Stimulated activated CD4-positive, alpha-beta T cell treated with anti-CD3 and anti-CD28 coated beads, TNF-alpha, amount 100 ng/mL, for 24 hours (primary cell): ENCODE data around the gene RAF1.
"Not testable (repeated sequence)": the region's sequence is repeated elsewhere in the genome, so short reads cannot be mapped to it uniquely, and the experiment has no call there.

Experiments used
- DNase-seq, 3 experiments: peaks; one replicate each; pipeline ENCODE4 v3.0.0-alpha.2; 2020; ENCODE audit warnings: low read depth in 3 of 3

The RAF1 gene

DNA sequence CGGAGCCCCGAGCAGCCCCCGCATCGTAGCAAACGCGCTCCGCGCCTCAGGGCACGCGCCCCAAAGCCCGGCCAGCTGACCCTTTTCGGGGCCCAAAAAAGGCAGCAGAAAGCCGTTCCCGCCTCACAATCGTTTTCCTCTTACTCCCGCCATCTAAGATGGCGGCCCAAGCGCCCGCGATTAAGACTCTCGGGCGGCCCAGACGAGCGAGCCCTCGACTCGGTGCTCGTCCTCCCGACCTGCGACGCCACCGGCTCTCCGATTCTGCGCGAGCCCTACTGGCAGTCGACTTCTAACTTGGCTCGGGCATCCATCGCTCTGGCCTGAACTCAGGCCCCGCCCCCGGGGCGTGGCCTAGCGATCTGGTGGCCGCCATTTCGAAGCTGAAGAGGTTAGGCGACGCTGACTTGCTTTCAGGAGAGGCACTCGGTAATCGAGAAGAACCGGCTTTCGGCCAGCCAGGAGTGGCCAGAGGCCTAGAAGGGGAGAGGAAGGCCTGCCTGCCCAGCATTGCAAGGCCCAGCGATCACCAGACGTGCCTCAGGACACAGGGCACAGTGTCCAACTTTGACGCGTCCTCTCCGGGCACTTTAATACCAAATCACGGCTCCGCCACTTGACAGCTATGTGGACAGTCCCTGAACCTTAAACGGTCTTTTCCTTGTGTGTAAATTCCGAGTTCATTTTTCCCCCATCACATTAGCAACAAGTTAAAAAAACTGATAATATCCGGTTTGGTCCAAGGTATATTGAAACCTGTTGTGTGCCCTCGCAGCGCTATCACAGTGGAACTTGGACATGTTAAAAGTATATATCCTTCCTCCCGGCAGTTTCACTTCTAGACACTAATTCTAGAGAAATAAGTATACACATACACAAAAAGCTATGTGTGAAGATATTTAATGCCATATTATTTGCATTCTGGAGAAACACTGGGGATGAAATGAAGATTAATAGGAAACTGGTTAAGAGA, at the start of gene RAF1:
RAF1 (minus strand) TSS at position 182 of the 973 bp plus-strand sequence. CDS start 45,396 bp downstream, outside the sequence.
- peak; percentile 94 to 97 (median 96) for DNase-seq

DNA sequence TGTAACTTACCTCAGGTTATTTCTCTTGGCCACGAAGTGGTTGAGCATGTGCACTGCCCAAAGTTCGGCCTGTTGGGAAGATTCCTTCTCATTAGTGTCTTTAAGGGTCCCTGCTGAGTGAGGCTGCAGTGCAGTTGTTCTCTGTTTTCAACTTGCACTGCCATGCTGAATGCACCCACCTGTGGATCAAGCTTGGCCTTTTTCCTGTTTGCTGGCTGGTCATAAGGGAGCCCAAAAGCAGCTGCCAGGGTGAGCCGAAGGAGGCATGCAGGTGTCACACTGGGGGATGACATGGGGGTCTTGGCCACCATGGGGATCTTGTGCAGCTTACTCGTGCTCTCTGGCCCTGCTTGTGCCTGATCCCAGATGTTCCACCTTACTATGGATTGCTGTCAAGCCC, 46.1 kb upstream of the RAF1 start:
- DNase-seq, result no peak

DNA sequence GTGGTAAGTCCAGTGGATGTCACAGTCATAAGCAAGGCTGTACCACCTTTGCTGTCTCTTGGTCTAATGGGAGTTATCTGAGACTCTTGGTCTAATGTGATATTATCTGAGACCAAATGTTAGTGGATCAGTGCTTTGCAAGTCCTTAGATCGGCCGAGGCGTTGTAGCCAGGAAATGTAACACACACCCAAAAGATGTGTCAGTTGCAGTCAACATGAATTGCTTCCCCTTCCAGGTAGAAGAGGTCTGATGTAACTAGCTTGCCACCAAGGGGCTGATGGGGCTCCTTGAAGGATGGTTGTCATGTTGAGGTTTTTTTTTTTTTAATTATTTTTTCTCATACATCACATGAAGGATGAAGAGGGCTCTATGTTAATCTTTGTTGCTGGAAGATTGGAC, 45.4 kb upstream of the RAF1 start:
- no peak for DNase-seq

DNA sequence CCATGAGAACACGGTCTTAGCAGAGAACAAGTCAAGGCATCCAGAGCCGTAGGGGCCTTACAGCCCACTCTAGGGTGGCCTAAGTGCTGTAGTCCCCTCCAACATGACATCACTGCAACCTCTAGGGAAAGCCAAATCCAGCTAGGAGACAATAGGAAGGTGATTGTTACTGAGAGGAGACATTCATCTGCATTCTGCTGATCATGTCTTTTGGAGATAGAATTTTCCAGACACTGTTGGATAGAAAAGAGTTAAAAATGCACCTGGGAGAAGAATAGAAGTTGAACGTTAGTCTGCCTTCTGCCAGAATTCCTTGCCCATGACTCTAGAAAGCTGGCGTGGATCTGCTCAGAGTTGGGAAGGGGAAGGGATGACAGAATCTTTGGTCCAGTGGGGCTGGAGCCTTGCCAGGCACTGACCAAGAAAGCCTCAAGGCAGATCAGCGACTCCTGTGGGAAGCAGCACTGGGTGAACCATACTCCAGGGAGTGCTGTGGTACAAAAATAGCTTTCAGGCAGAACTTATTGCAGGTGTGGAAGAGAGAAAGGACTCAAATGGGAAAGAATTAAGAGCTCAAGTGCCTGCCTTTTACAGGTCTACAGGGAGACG, 44.8 kb upstream of the RAF1 start:
- no peak for DNase-seq

DNA sequence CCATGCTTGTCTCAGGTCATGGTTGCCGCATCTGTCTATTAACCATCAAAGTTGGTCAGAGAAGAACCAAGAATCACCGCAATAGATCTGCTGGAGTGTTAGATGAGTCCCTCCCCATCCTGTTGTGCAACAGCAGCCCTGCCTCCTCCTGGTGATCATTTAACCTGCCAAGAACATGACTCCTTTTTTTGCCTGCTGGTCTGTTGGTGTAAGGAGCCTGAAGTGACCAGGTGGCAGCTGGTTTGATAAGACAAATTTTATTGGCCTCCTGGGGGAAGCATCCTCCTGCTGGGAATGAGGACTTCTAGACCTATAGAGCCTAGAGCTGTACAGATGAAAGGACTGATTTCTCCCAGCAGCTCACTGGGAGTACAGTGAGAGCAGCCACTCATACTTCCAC, 43.5 kb upstream of the RAF1 start:
- DNase-seq, result no peak

DNA sequence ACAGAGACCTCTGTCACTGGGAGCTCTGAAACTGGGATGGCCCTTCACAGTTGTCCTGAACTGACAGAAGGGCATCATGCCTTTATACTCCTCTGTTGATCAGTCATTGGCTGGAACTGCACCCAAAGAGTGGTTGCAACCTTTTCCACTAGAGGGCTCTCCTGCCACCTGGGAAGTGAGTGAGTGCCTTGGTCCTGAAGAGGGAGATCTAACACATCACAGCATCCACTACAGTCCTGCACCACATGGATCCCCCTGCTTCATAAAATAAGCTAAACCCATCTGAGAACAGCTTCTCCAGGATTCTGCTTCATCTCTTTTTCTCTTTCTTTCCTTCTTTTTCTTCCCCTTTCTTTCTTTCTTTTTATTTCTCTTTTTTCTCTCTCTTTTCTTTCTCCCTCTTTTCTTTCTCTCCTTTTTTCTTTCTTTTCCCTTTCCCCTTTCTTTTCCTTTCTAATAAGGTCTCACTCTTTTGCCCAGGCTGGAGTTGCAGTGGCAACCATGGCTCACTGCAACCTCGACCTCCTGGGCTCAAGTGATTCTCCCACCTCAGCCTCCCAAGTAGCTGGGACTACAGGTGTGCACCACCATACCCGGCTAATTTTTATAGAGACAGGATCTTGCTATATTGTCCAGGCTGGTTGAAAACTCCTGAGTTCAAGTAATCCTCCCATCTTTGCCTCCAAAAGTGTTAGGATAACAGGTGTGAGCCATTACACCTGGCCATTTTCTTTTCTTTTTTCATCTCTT, 42.8 kb upstream of the RAF1 start:
- peak; percentile 18 to 53 (median 33) for DNase-seq

DNA sequence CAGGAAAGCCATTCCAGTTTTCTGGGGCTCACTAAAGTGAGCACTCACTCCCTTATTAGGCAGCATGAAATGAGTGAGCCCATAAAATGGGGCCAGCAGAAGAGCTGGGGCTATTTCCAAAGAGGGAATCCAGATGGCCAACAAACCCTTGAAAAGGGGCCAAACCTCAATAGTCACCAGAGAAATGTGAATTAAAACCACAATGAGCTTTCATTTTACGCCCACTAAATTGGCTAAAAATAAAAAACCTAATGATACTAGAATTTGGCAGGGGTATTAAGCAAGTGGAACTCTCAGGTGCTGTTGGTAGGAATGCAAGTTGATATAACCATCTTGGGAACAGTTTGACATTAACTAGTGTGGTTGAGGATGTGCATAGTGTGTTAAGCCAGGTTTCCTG, 42.1 kb upstream of the RAF1 start:
- DNase-seq, result no peak

DNA sequence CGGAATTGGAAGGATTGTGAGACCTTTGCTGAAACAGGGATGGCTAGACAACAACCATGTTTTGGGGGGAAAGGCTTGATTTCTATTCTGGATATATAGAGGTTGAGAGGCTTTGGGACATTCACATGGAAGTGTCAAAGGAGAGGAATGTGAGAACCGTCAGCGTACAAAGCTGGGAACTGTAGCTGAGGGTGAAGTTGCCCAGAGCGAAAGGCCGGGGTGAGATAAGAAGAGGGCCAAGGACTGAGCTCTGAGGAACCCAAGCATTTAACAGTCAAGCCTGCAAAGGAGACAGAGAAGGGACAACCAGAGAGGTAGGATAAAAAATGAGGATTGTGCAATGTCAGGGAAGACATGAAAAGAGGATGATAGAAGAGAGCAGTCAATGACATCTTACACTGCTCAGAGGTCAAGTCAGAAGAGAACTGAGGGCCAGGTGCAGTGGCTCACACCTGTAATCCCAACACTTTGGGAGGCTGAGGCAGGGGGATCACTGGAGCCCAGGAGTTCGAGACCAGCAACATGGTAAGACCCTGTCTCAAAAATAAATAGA, 41.5 kb upstream of the RAF1 start:
- no peak for DNase-seq

DNA sequence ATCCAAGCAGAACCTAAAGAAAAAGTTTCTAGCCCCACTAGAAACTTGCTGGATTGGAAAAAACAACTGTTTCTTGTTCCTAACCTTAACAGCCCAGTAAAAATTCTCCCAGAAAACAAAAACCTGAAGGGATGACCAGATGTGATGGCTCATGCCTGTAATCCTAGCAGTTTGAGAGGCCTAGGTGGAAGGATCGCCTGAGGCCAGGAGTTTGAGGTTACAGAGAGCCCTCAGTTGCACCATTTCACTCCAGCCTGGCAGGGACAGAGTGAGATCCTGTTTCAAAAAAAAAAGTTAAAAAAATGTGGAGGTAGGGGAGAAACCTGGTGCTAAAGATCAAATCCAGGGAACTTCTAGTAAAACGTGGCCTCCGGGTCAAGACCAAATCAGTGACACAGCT, 38.6 kb upstream of the RAF1 start:
- no peak for DNase-seq

DNA sequence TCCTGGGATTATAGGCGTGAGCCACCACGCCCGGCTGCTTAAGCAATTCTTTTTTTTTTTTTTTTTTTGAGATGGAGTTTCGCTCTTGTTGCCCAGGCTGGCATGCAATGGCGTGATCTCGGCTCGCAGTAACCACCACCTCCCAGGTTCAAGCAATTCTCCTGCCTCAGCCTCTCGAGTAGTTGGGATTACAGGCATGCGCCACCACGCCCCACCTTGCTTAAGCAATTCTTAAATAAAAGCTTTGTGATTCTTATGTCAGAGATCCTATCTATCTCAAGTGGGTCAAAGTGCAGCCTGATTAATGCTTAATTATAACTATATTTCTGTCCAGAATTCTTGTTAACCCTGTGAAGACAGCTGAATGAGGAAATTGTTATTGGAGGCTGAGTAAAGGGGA, 37.7 kb upstream of the RAF1 start:
- DNase-seq, result not testable (repeated sequence)

DNA sequence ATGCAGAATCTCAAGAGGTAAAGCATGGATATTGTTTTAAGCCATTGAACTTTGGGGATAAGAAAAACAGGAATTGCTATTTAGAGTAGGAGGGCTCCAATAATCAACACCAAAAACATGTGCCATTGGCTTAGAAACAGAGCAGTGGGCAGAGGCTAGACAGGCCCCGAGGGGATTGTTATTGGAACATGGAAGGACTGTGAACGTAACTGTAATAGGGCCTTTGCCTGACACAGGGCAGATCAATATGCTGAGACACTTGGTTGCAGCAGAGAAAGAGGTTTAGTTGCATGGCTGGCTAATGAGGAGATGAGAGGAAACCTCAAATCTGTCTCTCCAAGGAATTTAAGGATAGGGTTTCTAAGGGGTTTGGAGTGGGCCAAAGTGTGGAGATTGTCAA, 36.9 kb upstream of the RAF1 start:
- no peak for DNase-seq

DNA sequence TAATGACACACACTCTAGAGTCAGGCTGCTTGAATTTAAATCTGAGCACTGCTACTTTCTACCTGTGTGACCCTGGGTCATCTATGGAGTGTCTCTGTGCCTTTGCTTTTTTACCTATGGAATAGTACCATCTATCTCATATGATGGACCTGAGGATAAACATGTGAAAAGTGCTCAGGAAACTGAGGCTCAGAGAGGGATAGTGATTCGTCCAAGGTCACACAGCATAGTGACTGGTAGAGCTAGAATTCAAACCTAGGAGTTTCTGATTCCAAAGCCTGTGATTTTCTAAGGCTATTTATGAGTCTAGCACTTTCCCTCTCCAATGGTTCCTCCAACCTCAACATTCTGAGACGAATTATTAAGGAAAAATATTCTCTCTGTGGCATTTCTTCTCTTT, 32.0 kb upstream of the RAF1 start:
- DNase-seq, result no peak

DNA sequence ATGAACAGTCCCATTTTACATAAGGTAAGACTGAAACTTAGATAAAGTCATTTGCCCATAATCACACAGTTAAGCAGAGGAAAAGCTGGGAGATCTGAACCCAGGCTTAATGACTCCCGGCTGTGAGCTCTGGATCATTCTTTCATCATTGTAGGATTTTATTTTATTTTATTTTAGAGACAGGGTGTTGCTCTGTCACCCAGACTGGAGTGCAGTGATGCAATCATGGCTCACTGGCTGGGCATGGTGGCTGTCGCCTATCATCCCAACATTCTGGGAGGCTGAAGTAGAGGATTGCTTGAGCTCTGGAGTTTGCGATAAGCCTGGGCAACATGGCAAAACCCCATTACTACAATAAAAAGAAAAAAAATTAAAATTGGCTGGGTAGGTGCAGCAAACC, 31.2 kb upstream of the RAF1 start:
- no peak for DNase-seq

DNA sequence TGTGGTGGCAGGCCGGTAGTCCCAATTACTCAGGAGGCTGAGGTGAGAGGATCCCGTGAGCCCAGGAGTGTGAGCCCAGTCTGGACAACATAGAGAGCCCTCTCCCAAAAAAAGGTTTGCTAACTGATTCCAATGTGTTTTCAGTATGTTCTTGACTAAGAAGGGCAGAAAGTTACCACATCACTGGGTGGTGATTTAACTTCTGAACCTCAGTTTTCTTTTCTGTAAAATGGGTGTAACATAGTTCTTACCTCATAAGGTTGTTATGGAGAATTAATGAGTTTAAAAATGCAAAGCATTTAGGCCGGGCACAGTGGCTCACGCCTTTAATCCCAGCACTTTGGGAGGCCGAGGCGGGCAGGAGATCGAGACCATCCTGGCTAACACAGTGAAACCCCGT, 28.5 kb upstream of the RAF1 start:
- DNase-seq, result no peak

DNA sequence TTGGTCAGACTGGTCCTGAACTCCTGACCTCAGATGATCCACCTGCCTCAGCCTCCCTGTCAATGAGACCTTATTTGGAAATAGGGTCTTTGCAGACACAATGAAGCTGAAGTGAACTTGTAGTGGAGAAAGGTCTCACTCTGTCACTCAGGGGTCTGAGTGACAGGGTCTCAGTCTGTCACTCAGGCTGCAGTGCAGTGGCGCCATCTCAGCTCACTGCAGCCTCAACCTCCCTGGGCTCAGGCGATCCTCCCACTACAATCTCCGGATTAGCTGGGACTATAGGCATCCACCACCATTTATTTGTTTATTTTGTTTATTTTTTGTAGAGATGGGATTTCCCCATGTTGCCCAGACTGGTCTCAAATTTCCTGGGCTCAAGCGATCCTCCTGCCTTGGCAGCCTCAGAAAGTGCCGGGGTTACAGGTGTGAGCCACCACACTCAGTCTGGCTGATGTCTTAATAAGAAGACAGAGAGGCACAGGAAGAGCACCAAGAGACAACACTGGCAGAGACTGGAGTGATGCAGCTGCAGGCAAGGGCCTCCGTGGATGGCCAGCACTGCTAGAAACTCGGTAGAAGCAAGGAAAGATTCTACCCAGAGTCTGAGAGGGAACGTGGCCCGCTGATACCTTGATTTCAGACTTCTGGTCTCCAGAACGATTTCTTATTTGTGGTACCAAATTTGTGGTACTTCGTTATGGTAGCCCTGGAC, 26.2 kb upstream of the RAF1 start:
- no peak for DNase-seq

DNA sequence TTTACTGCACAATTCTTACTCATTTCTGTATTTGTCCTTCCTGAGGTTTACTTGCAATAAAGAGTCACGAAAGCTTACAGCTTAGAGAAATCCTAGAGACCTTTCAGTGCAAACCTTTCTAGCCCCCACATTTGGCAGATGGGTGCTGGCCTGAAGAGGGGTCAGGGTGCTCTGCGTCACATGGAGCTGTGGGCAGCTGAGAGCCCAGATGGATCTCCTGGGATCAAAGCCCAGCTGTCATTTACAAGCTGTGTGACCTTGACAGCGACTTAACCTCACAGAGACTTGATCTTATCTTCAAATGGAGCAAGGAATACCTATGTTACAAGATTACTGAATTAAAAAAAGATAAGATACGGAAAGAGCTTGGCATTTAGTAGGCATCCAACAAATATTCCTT, 24.0 kb upstream of the RAF1 start:
- DNase-seq, result no peak

DNA sequence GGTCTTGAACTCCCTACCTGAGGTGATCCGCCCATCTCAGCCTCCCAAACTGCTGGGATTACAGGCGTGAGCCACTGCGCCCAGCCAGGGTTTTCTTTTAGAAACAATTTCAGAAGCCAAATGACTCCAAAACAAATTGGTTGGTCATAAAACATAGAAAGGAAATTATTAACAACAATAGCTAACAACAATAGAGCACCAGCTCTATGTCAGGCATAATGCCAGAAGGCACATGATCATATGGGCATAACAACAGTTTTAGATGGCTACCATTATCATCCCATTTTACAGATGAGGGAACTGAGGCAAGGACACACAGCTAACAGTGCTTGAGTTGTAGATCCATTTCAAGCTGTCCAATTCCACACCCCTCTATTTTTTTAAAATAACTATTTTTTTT, 22.2 kb upstream of the RAF1 start:
- DNase-seq, result no peak

DNA sequence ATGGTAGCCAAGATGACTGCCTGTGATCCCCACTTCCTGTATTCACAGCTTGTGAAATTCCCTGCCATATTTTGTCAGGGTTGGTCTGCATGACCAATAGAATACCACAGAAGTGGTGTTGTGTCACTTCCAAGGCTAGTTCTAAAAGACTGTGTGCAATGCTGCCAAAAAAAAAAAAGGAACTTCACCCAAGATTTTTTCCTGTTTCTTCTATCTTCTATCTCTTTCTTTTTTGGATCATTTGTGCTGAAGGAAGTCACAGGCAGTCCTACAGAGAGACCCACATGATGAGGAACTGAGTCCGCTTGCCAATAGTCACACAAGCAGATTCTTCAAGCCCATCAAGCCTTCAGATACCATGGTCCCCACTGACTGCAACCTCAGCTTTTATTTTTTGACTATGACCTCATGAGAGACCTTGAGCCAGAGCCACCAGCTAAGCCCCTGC, 18.1 kb upstream of the RAF1 start:
- DNase-seq, result no peak

DNA sequence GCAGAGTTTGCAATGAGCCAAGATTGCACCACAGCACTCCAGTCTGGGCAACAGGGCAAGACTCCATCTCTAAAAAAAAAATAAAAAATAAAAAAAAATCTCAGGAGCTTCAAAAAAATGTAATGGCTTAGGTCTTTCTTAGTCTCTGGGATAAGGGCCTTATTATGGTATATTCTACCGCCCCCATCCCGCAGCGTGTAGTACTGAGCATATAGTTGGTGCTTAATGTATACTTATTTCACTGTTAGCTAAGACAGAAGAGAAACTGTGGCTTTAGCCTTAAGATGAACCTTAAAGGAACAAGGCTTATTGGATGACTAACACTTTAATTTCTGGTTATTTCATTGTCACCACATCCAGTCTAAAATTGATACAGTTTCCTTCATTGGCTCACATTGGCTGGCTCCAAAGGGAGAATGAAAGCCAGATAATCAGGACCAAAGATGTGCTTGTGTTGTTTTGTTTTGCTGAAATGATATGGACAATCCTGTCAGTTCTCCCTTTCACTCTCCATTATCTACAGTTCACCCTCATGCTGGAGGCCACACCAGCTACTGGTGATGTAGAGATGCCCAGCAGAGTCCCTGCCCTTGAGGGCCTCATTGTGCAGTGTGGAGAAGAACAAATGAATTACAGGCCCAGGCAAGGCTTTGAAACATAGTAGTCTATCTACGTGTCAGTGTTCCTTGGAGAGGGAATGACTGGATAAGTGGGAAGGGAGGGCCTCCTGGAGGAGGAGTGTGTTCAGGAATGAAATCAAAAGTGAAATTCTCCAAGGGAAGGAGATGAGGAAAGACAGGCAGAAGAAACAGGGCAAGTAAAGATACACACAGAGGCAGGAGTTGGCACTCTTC, 17.4 kb upstream of the RAF1 start:
- no peak for DNase-seq

DNA sequence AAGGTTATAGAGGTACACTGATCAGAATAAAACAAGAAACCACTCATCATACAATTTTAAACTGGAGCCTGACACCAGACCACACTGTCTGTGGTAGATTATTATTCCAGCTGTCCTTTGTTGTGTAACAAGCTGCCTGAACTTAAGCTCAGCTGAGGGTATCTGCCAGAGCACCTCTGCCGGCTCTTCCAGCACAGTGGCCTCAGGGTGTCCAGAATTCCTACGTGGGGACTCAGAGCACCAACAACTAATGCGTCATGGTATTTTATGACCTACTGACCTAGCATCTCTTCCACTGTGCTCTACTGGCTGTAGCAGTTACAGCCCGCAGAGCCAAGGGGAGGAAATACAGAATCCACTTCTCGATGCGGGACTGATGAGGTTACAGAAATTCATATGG, 15.6 kb upstream of the RAF1 start:
- DNase-seq, result no peak

DNA sequence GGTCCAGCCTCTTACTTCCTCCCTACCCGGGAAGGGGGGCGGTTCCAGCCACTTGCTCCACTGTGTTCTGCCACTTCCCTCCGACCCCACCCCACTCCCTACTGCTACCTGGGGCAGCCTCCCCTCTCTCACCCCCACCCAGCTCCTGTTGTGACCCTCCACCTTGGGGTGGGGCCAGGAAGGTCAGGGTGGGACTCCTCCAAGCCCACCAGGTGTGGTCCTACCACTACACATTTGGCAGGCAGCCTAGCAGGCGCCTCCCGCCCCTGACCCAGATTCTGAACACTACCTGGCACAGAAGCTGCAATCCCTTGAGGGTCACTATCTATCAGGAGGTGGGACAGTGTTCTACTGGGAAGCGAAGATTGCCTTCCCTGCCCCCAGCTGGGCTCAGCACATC, 13.7 kb upstream of the RAF1 start:
- DNase-seq, result no peak
